RWPE2 (cell line): Measurements from ENCODE around the gene STAC2.
"Not testable (repeated sequence)": the region's sequence is repeated elsewhere in the genome, so short reads cannot be mapped to it uniquely, and the experiment has no call there.

ENCODE experiments used
- ATAC-seq: fragments of 200-7000 bp; cut with Tn5 transposase; 3 replicates; pipeline ENCODE4 v1.9.1; 2021; ENCODE audit warnings: low read depth
- DNase-seq: peaks from one replicate; pipeline ENCODE4 v3.0.0-alpha.2; 2020; ENCODE audit warnings: low spot score
- H3K27ac ChIP-seq: fragments of 450-650 bp; 2 replicates; pipeline ENCODE4 v1.5.1; 2017; ENCODE audit warnings: mild to moderate bottlenecking; ENCODE audit not compliant: poor library complexity, severe bottlenecking
- H3K27me3 ChIP-seq: fragments of 250-450 bp; sonication (Bioruptor Pico); 2 replicates; pipeline ENCODE4 v1.5.1; 2021; ENCODE audit warnings: mild to moderate bottlenecking, moderate library complexity; ENCODE audit not compliant: insufficient read depth, poor library complexity, severe bottlenecking
- H3K36me3 ChIP-seq: fragments of 250-450 bp; sonication (Bioruptor Pico); 2 replicates; pipeline ENCODE4 v1.5.1; 2020; ENCODE audit warnings: low read depth, mild to moderate bottlenecking, moderate library complexity
- H3K4me1 ChIP-seq: fragments of 250-450 bp; sonication (Bioruptor Pico); 2 replicates; pipeline ENCODE4 v1.5.1; 2021; ENCODE audit warnings: mild to moderate bottlenecking, moderate library complexity; ENCODE audit not compliant: insufficient read depth, poor library complexity, severe bottlenecking
- H3K4me3 ChIP-seq: fragments of 250-450 bp; sonication (Bioruptor Pico); 2 replicates; pipeline ENCODE4 v1.5.1; 2021; ENCODE audit warnings: mild to moderate bottlenecking, moderate library complexity; ENCODE audit not compliant: severe bottlenecking
- H3K9me3 ChIP-seq: fragments of 250-450 bp; sonication (Bioruptor Pico); 2 replicates; pipeline ENCODE4 v1.5.1; 2021; ENCODE audit warnings: mild to moderate bottlenecking, moderate library complexity; ENCODE audit not compliant: severe bottlenecking
- CTCF ChIP-seq: fragments of 450-650 bp; IDR thresholded peaks from one replicate; pipeline ENCODE4 v1.5.1; 2017; ENCODE audit warnings: mild to moderate bottlenecking, moderate library complexity; ENCODE audit not compliant: poor library complexity, severe bottlenecking

Gene STAC2

GRCh38 chr17:39170558-39170957 lies 55.2 kb downstream of the STAC2 start:
- no peak overlapping the region for H3K4me3 ChIP-seq
- no peak for TF ChIP-seq CTCF
- no peaks in the 10 kb centered on the region for H3K9me3 ChIP-seq
- ATAC-seq (no peak), DNase-seq (no peak)
- H3K27ac ChIP-seq, result no peak overlapping the region
- H3K4me1 ChIP-seq, result no peaks in the 10 kb centered on the region
- no peaks in the 10 kb centered on the region for H3K27me3 ChIP-seq
- peaks cover 5% of the 10 kb centered on the region; the same call in 1 of the 2 replicates for H3K36me3 ChIP-seq

- DNase-seq (no peak), ATAC-seq (no peak)
- Histone ChIP-seq H3K4me3 (no peak overlapping the region), H3K9me3 (no peaks in the 10 kb centered on the region), H3K36me3 (peaks cover 1% of the 10 kb centered on the region; the same call in 1 of the 2 replicates), H3K27me3 (no peaks in the 10 kb centered on the region), H3K27ac (no peak overlapping the region), H3K4me1 (no peaks in the 10 kb centered on the region)
- no peak for TF ChIP-seq CTCF
These were observed 55.6 kb downstream of the STAC2 start for GRCh38 chr17:39170109-39170508.

- ATAC-seq (no peak), DNase-seq (no peak)
- Histone ChIP-seq H3K27ac (no peak overlapping the region), H3K9me3 (no peaks in the 10 kb centered on the region), H3K36me3 (no peaks in the 10 kb centered on the region), H3K4me1 (peaks cover under 1% of the 10 kb centered on the region), H3K4me3 (no peak overlapping the region), H3K27me3 (no peaks in the 10 kb centered on the region)
- TF ChIP-seq CTCF, result no peak
These were observed 56.2 kb downstream of the STAC2 start for GRCh38 chr17:39169518-39169917.

GRCh38 chr17:39169101-39169500 lies 56.6 kb downstream of the STAC2 start:
- Histone ChIP-seq H3K4me1 (peaks cover 4% of the 10 kb centered on the region), H3K9me3 (no peaks in the 10 kb centered on the region), H3K4me3 (no peak overlapping the region), H3K36me3 (no peaks in the 10 kb centered on the region), H3K27me3 (no peaks in the 10 kb centered on the region), H3K27ac (no peak overlapping the region)
- ATAC-seq (no peak), DNase-seq (no peak)
- TF ChIP-seq CTCF, result no peak

- DNase-seq, ATAC-seq, H3K27me3 ChIP-seq, H3K36me3 ChIP-seq, H3K9me3 ChIP-seq, H3K4me1 ChIP-seq, H3K27ac ChIP-seq, H3K4me3 ChIP-seq: not testable (repeated sequence)
These were observed 57.2 kb downstream of the STAC2 start for GRCh38 chr17:39168503-39168902.

- DNase-seq (no peak), ATAC-seq (no peak)
- H3K4me3 ChIP-seq, result no peak overlapping the region
- H3K36me3 ChIP-seq, result no peaks in the 10 kb centered on the region
- TF ChIP-seq CTCF, result no peak
- no peak overlapping the region for H3K27ac ChIP-seq
- H3K4me1 ChIP-seq, result peaks cover 5% of the 10 kb centered on the region
- H3K9me3 ChIP-seq, result no peaks in the 10 kb centered on the region
- no peaks in the 10 kb centered on the region for H3K27me3 ChIP-seq
These were observed 58.3 kb downstream of the STAC2 start for GRCh38 chr17:39167476-39167875.
